ENCODE data around the gene CHCHD10. TPM values are rescaled to one million over a fixed set of nuclear protein-coding genes. Genes with fewer than 3 reads are reported as not detected.

The CHCHD10 gene
- total and polyA plus RNA-seq, 2 of the 13 experiments (the other 11 are each of a cell fraction or from before 2014, with no cell fraction given) = 37.0 to 62.8 TPM

DNA sequence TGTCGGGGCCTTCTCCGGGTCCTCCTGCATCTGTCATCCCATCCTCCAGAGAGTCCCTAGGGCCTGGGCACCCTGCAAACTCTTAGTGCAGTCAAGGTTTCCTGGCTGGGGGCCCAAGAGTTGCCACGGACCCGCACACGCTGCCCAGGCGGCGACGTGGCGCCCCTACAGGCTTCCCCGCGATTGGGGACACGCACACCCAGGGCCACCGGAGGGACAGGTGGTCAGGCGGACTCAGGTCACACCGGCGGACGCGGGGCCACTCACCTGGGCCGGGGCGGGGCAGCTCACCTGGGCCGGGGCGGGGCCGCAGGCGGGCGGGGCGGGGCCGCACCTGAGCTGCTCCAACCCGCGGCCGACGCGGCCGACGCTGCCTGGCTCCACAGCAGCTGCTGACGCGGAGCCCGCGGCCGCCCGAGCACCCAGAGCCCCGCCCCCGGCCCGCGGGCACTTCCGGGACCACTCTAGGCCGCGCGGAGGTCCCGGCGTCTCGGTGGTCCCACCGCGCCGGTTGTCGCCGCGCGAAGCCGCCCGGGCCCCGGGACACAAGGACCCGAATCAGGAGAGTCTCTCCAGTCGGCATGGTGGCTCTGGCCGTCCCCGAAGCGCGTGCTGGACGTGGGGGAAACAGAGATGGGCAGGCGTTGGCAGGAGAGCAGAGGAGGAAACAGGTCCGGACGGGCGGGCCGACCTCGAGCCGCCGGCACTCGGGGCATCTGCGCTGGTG lies 16.9 kb downstream of the CHCHD10 start, which contains the start of gene ZNF70 (continued):
- TF ChIP-seq PHF21A (CRISPR knock-in tag; IDR thresholded peaks at IDR 0.05) = peak; percentile 27; the same call in 1 of the 2 replicates
- 0 out of 2 replicates have a peak, but pooled peaks have one; percentile 73 for TF ChIP-seq ZNF547 (CRISPR knock-in tag; IDR thresholded peaks at IDR 0.05)
- TF ChIP-seq DMAP1 (CRISPR knock-in tag; IDR thresholded peaks at IDR 0.05) = peak; percentile 51; the same call in 1 of the 2 replicates
- peak; percentile 41; the same call in 1 of the 2 replicates for TF ChIP-seq ETV5 (CRISPR knock-in tag; IDR thresholded peaks at IDR 0.05; ENCODE audit: borderline replicate concordance)
- peak; percentile 67; the same call in 1 of the 2 replicates for TF ChIP-seq SNAI1 (CRISPR knock-in tag; IDR thresholded peaks at IDR 0.05; ENCODE audit: borderline replicate concordance)
- TF ChIP-seq, protein P1, sequence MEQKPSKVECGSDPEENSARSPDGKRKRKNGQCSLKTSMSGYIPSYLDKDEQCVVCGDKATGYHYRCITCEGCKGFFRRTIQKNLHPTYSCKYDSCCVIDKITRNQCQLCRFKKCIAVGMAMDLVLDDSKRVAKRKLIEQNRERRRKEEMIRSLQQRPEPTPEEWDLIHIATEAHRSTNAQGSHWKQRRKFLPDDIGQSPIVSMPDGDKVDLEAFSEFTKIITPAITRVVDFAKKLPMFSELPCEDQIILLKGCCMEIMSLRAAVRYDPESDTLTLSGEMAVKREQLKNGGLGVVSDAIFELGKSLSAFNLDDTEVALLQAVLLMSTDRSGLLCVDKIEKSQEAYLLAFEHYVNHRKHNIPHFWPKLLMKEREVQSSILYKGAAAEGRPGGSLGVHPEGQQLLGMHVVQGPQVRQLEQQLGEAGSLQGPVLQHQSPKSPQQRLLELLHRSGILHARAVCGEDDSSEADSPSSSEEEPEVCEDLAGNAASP (CRISPR knock-in tag; IDR thresholded peaks at IDR 0.05; ENCODE audit: borderline replicate concordance) = 0 out of 2 replicates have a peak, but pooled peaks have one; percentile 9
- TF ChIP-seq MIXL1 (CRISPR knock-in tag; IDR thresholded peaks at IDR 0.05) = no peak
- TF ChIP-seq, protein P2, sequence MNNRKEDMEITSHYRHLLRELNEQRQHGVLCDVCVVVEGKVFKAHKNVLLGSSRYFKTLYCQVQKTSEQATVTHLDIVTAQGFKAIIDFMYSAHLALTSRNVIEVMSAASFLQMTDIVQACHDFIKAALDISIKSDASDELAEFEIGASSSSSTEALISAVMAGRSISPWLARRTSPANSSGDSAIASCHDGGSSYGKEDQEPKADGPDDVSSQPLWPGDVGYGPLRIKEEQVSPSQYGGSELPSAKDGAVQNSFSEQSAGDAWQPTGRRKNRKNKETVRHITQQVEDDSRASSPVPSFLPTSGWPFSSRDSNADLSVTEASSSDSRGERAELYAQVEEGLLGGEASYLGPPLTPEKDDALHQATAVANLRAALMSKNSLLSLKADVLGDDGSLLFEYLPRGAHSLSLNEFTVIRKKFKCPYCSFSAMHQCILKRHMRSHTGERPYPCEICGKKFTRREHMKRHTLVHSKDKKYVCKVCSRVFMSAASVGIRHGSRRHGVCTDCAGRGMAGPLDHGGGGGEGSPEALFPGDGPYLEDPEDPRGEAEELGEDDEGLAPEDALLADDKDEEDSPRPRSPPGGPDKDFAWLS (CRISPR knock-in tag; IDR thresholded peaks at IDR 0.05; ENCODE audit: borderline replicate concordance) = no peak
- peak; percentile 85 for TF ChIP-seq YEATS4 (CRISPR knock-in tag; IDR thresholded peaks at IDR 0.05; ENCODE audit: borderline replicate concordance)
- no peak for TF ChIP-seq CHD4 (IDR thresholded peaks at IDR 0.05; ENCODE audit: borderline replicate concordance, low read length)
- no peak for TF ChIP-seq IKZF1 (IDR thresholded peaks at IDR 0.05)
